OCI-LY3 (cell line): ENCODE measurements around the gene ANKS1A.
A peak's percentile ranks its signal among the peaks of the same experiment; 100 is the strongest.

Source experiments
- H2AFZ ChIP-seq: fragments of 200-600, 300-600 bp; shearing (Covaris generic); 2 replicates; pipeline ENCODE4 v1.6.0; 2014; ENCODE audit warnings: antibody characterized with exemption, low read depth, low read length
- H3K27ac ChIP-seq: fragments of 200-600, 300-600 bp; sonication (generic); 2 replicates; pipeline ENCODE4 v1.5.1; 2014; ENCODE audit warnings: mild to moderate bottlenecking, low read length, moderate library complexity, mixed read lengths
- H3K27me3 ChIP-seq: fragments of 200-600, 300-600 bp; sonication (generic); 2 replicates; pipeline ENCODE4 v1.6.1; 2014; ENCODE audit warnings: low read depth, low read length, mixed read lengths
- H3K36me3 ChIP-seq: fragments of 200-600, 300-600 bp; sonication (generic); replicated peaks from 2 replicates; pipeline ENCODE3; 2014; ENCODE audit warnings: low read depth, low read length, mixed read lengths
- H3K4me1 ChIP-seq: fragments of 300-600, 200-600 bp; sonication (generic); 2 replicates; pipeline ENCODE4 v1.6.1; 2014; ENCODE audit warnings: low read length, mixed read lengths
- H3K4me2 ChIP-seq: fragments of 200-600, 300-600 bp; sonication (generic); 2 replicates; pipeline ENCODE4 v1.6.1; 2014; ENCODE audit warnings: low read length, mixed read lengths
- H3K4me3 ChIP-seq: fragments of 300-600, 200-600 bp; sonication (generic); 2 replicates; pipeline ENCODE4 v1.5.1; 2014; ENCODE audit warnings: antibody characterized with exemption, mild to moderate bottlenecking, low read length, moderate library complexity
- H3K79me2 ChIP-seq: fragments of 300-600, 200-600 bp; shearing (Covaris generic); 2 replicates; pipeline ENCODE4 v1.6.1; 2014; ENCODE audit warnings: mild to moderate bottlenecking, low read length, mixed read lengths
- H3K9ac ChIP-seq: fragments of 300-600, 200-600 bp; shearing (Covaris generic); 2 replicates; pipeline ENCODE4 v1.6.0; 2014; ENCODE audit warnings: mild to moderate bottlenecking, low read length, moderate library complexity
- H3K9me3 ChIP-seq: fragments of 200-600, 300-600 bp; shearing (Covaris generic); 2 replicates; pipeline ENCODE4 v1.6.1; 2014; ENCODE audit warnings: low read length, mixed read lengths; ENCODE audit not compliant: insufficient read depth
- H4K20me1 ChIP-seq: fragments of 200-600, 300-600 bp; sonication (generic); 2 replicates; pipeline ENCODE4 v1.6.1; 2016; ENCODE audit warnings: low read length, mixed read lengths; ENCODE audit not compliant: insufficient read depth
- EZH2phosphoT487 ChIP-seq: fragments of 200-600 bp; shearing (Covaris generic); IDR thresholded peaks from 2 replicates; pipeline ENCODE4 v1.6.1; 2018; ENCODE audit warnings: antibody characterized with exemption, mixed run types, low read depth
- TF ChIP-seq, protein P1 (sequence below): fragments of 200-600, 300-600 bp; sonication (generic); IDR thresholded peaks from 2 replicates; pipeline ENCODE4 v1.5.1; 2014; ENCODE audit warnings: antibody characterized with exemption, low read length, low read depth

The ANKS1A gene

DNA sequence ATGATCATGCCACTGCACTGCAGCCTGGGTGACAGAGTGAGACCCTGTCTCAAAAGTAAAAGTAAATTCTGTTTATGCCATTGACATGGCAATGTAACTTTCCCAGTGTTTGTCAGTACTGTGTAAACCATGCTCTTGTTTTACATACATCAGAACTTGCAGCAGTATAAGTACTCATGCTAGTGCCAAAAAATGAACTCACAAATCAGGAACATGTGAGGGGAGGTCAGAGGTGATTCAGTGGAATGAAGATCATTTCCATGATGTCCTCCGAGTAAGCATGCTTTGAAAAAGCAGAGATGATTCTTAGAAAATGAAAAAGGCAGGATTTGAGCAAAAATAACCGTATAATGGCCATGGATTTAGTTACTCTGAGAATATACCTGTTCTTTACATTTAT is 81.9 kb downstream of the ANKS1A start:
- H3K4me3 ChIP-seq: no peak overlapping the region
- H2AFZ ChIP-seq: no peak overlapping the region
- H3K79me2 ChIP-seq: no peaks in the 10 kb centered on the region
- no peaks in the 10 kb centered on the region for H3K9me3 ChIP-seq
- no peaks in the 10 kb centered on the region for H3K4me1 ChIP-seq
- H3K36me3 ChIP-seq: no peaks in the 10 kb centered on the region
- TF ChIP-seq, protein P1, sequence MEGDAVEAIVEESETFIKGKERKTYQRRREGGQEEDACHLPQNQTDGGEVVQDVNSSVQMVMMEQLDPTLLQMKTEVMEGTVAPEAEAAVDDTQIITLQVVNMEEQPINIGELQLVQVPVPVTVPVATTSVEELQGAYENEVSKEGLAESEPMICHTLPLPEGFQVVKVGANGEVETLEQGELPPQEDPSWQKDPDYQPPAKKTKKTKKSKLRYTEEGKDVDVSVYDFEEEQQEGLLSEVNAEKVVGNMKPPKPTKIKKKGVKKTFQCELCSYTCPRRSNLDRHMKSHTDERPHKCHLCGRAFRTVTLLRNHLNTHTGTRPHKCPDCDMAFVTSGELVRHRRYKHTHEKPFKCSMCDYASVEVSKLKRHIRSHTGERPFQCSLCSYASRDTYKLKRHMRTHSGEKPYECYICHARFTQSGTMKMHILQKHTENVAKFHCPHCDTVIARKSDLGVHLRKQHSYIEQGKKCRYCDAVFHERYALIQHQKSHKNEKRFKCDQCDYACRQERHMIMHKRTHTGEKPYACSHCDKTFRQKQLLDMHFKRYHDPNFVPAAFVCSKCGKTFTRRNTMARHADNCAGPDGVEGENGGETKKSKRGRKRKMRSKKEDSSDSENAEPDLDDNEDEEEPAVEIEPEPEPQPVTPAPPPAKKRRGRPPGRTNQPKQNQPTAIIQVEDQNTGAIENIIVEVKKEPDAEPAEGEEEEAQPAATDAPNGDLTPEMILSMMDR: no peak
- no peak for TF ChIP-seq EZH2phosphoT487
- no peaks in the 10 kb centered on the region for H3K27me3 ChIP-seq
- H3K27ac ChIP-seq: no peak overlapping the region
- H3K9ac ChIP-seq: no peak overlapping the region
- H3K4me2 ChIP-seq: no peak overlapping the region
- H4K20me1 ChIP-seq: no peaks in the 10 kb centered on the region

GRCh38 chr6:34973547-34974248 is 84.6 kb downstream of the ANKS1A start:
- Histone ChIP-seq H3K79me2 (no peaks in the 10 kb centered on the region), H2AFZ (no peak overlapping the region), H3K9ac (no peak overlapping the region), H3K4me1 (0 out of 2 replicates have a peak, but pooled peaks cover 4% of the 10 kb centered on the region), H3K4me3 (no peak overlapping the region), H3K36me3 (no peaks in the 10 kb centered on the region), H3K27ac (no peak overlapping the region), H3K27me3 (no peaks in the 10 kb centered on the region), H3K4me2 (no peak overlapping the region), H3K9me3 (no peaks in the 10 kb centered on the region), H4K20me1 (no peaks in the 10 kb centered on the region)
- TF ChIP-seq, protein P1: peak; percentile 12; the same call in 1 of the 2 replicates
- no peak for TF ChIP-seq EZH2phosphoT487

DNA sequence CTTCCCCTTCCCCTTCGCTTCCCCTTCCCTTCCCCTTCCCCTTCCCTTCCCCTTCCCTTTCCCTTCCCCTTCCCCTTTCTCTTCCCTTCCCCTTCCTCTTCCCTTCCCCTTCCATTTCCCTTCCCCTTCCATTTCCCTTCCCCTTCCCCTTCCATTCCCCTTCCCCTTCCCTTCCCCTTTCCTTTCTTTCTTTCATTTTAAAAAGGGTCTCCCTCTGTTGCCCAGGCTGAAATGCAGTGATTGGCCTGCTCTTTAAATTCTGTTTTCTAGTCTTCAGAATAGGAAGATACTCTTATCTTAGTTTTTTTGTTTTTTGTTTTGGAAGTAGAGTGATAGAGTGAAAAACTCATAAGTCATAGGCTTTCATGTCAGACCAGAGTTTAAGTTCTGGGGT is 85.2 kb downstream of the ANKS1A start:
- 0 out of 2 replicates have a peak, but pooled peaks cover 4% of the 10 kb centered on the region for H3K4me1 ChIP-seq
- H3K27ac ChIP-seq: no peak overlapping the region
- no peak overlapping the region for H3K4me2 ChIP-seq
- H2AFZ ChIP-seq: no peak overlapping the region
- no peaks in the 10 kb centered on the region for H4K20me1 ChIP-seq
- H3K9ac ChIP-seq: no peak overlapping the region
- no peak for TF ChIP-seq EZH2phosphoT487
- TF ChIP-seq, protein P1: no peak
- H3K79me2 ChIP-seq: no peaks in the 10 kb centered on the region
- H3K27me3 ChIP-seq: no peaks in the 10 kb centered on the region
- H3K9me3 ChIP-seq: no peaks in the 10 kb centered on the region
- H3K36me3 ChIP-seq: no peaks in the 10 kb centered on the region
- no peak overlapping the region for H3K4me3 ChIP-seq

- Histone ChIP-seq H4K20me1 (no peaks in the 10 kb centered on the region), H3K79me2 (no peaks in the 10 kb centered on the region), H3K4me2 (no peak overlapping the region), H2AFZ (no peak overlapping the region), H3K36me3 (no peaks in the 10 kb centered on the region), H3K27me3 (no peaks in the 10 kb centered on the region), H3K9me3 (no peaks in the 10 kb centered on the region), H3K4me1 (0 out of 2 replicates have a peak, but pooled peaks cover 4% of the 10 kb centered on the region), H3K9ac (no peak overlapping the region), H3K4me3 (no peak overlapping the region), H3K27ac (no peak overlapping the region)
- TF ChIP-seq, protein P1: no peak
- TF ChIP-seq EZH2phosphoT487: no peak
Observed at GRCh38 chr6:34976239-34976638, 87.2 kb downstream of the ANKS1A start.
